GM12875 (cell line): ENCODE results near the gene PLEKHD1.

ENCODE experiments used
- H3K4me3 ChIP-seq: one replicate; pipeline ENCODE4 v1.5.1; 2011; ENCODE audit warnings: low read depth, low read length, control low read depth
- CTCF ChIP-seq: IDR thresholded peaks from 2 replicates; pipeline ENCODE4 v1.5.1; 2011; ENCODE audit warnings: low read depth, mild to moderate bottlenecking, control low read depth, inconsistent platforms, low read length, moderate library complexity, borderline replicate concordance; ENCODE audit not compliant: insufficient read depth

The PLEKHD1 gene

GRCh38 chr14:69481815-69482568 is 2.5 kb upstream of the PLEKHD1 start:
- no peak for TF ChIP-seq CTCF
- H3K4me3 ChIP-seq, result no peak overlapping the region

- no peak overlapping the region for H3K4me3 ChIP-seq
- no peak for TF ChIP-seq CTCF
These were observed 624 bp upstream of the PLEKHD1 start for GRCh38 chr14:69483765-69484443.

- no peak overlapping the region for H3K4me3 ChIP-seq
- no peak for TF ChIP-seq CTCF
These were observed 760 bp downstream of the PLEKHD1 start for GRCh38 chr14:69485315-69485660.

GRCh38 chr14:69485701-69486100 is 1.2 kb downstream of the PLEKHD1 start:
- TF ChIP-seq CTCF, result no peak

GRCh38 chr14:69487226-69487625 is 2.7 kb downstream of the PLEKHD1 start:
- no peak for TF ChIP-seq CTCF
- H3K4me3 ChIP-seq, result no peak overlapping the region

More at GRCh38 chr14:69485701-69486100, 1.2 kb downstream of the PLEKHD1 start:
- H3K4me3 ChIP-seq, result no peak overlapping the region

- H3K4me3 ChIP-seq, result no peak overlapping the region
- no peak for TF ChIP-seq CTCF
These were observed 3.2 kb downstream of the PLEKHD1 start for GRCh38 chr14:69487771-69488170.

GRCh38 chr14:69489495-69489894 is 5.0 kb downstream of the PLEKHD1 start:
- no peak overlapping the region for H3K4me3 ChIP-seq
- no peak for TF ChIP-seq CTCF
